Duodenal mucosa (tissue), 2 donors: ENCODE measurements around the gene CCDC81.

Experiments used
- H3K27ac ChIP-seq: one replicate; pipeline ENCODE4 v1.7.0; 2013; ENCODE audit warnings: low read depth, low read length
- H3K27me3 ChIP-seq, 2 donors: one replicate each; pipeline ENCODE4 v1.7.0; 2013; ENCODE audit warnings: low read length in 2 of 2, control low read depth in 1 of 2; ENCODE audit not compliant: insufficient read depth in 2 of 2, control insufficient read depth in 1 of 2
- H3K36me3 ChIP-seq, 2 donors: one replicate each; pipeline ENCODE4 v1.7.0; 2013; ENCODE audit warnings: low read length in 2 of 2, control low read depth in 1 of 2; ENCODE audit not compliant: insufficient read depth in 2 of 2, control insufficient read depth in 1 of 2
- H3K4me1 ChIP-seq, 2 donors: one replicate each; pipeline ENCODE4 v1.7.0; 2013; ENCODE audit warnings: low read length in 2 of 2, control low read depth in 1 of 2; ENCODE audit not compliant: insufficient read depth in 2 of 2, control insufficient read depth in 1 of 2
- H3K4me3 ChIP-seq, 2 donors: one replicate each; pipeline ENCODE4 v1.7.0; 2013; ENCODE audit warnings: low read length in 2 of 2, low read depth in 1 of 2
- H3K9ac ChIP-seq, 2 donors: one replicate each; pipeline ENCODE4 v1.7.0; 2013; ENCODE audit warnings: low read length in 2 of 2, low read depth in 1 of 2
- H3K9me3 ChIP-seq, 2 donors: one replicate each; pipeline ENCODE4 v1.7.0; 2013; ENCODE audit warnings: low read length in 2 of 2, control low read depth in 1 of 2; ENCODE audit not compliant: control insufficient read depth in 1 of 2

CCDC81 gene

GRCh38 chr11:86460461-86461385, 86.0 kb downstream of the CCDC81 start:
- no peak overlapping the region for H3K27ac ChIP-seq
- peaks cover 0 to 3% of the 10 kb centered on the region in 2 donors for H3K4me1 ChIP-seq
- no peak overlapping the region for H3K9ac ChIP-seq
- no peaks in the 10 kb centered on the region for H3K9me3 ChIP-seq
- H3K36me3 ChIP-seq, result no peaks in the 10 kb centered on the region
- no peak overlapping the region for H3K4me3 ChIP-seq
- H3K27me3 ChIP-seq, result no peaks in the 10 kb centered on the region

GRCh38 chr11:86461892-86462291, 87.2 kb downstream of the CCDC81 start:
- Histone ChIP-seq H3K27ac (no peak overlapping the region), H3K9ac (no peak overlapping the region), H3K36me3 (no peaks in the 10 kb centered on the region), H3K4me1 (no peaks in the 10 kb centered on the region), H3K4me3 (no peak overlapping the region), H3K27me3 (no peaks in the 10 kb centered on the region), H3K9me3 (no peaks in the 10 kb centered on the region)

GRCh38 chr11:86463120-86463519, 88.4 kb downstream of the CCDC81 start:
- no peak overlapping the region for H3K9ac ChIP-seq
- no peaks in the 10 kb centered on the region for H3K27me3 ChIP-seq
- no peaks in the 10 kb centered on the region for H3K9me3 ChIP-seq
- H3K4me3 ChIP-seq, result no peak overlapping the region
- no peaks in the 10 kb centered on the region for H3K4me1 ChIP-seq
- H3K36me3 ChIP-seq, result no peaks in the 10 kb centered on the region
- H3K27ac ChIP-seq, result no peak overlapping the region

- H3K36me3 ChIP-seq, result no peaks in the 10 kb centered on the region
- H3K9me3 ChIP-seq, result no peaks in the 10 kb centered on the region
- no peak overlapping the region for H3K27ac ChIP-seq
- no peak overlapping the region for H3K9ac ChIP-seq
- H3K27me3 ChIP-seq, result no peaks in the 10 kb centered on the region
- H3K4me3 ChIP-seq, result no peak overlapping the region
- H3K4me1 ChIP-seq, result no peaks in the 10 kb centered on the region
These were observed 89.3 kb downstream of the CCDC81 start for GRCh38 chr11:86463955-86464354.

GRCh38 chr11:86464509-86465221, 90.0 kb downstream of the CCDC81 start:
- H3K4me3 ChIP-seq, result no peak overlapping the region
- H3K4me1 ChIP-seq, result no peaks in the 10 kb centered on the region
- H3K27me3 ChIP-seq, result no peaks in the 10 kb centered on the region
- H3K9me3 ChIP-seq, result no peaks in the 10 kb centered on the region
- H3K9ac ChIP-seq, result no peak overlapping the region
- H3K36me3 ChIP-seq, result no peaks in the 10 kb centered on the region
- H3K27ac ChIP-seq, result no peak overlapping the region

- H3K9me3 ChIP-seq, result no peaks in the 10 kb centered on the region
- H3K36me3 ChIP-seq, result no peaks in the 10 kb centered on the region
- no peaks in the 10 kb centered on the region for H3K4me1 ChIP-seq
- no peak overlapping the region for H3K27ac ChIP-seq
- H3K9ac ChIP-seq, result no peak overlapping the region
- H3K27me3 ChIP-seq, result no peaks in the 10 kb centered on the region
- no peak overlapping the region for H3K4me3 ChIP-seq
These were observed 93.5 kb downstream of the CCDC81 start for GRCh38 chr11:86468169-86468568.

GRCh38 chr11:86469491-86470388, 95.1 kb downstream of the CCDC81 start:
- no peak overlapping the region for H3K27ac ChIP-seq
- no peaks in the 10 kb centered on the region for H3K27me3 ChIP-seq
- no peak overlapping the region for H3K4me3 ChIP-seq
- no peak overlapping the region for H3K9ac ChIP-seq
- H3K9me3 ChIP-seq, result no peaks in the 10 kb centered on the region
- H3K4me1 ChIP-seq, result no peaks in the 10 kb centered on the region
- H3K36me3 ChIP-seq, result no peaks in the 10 kb centered on the region
